H1 (cell line): ENCODE measurements around the gene TBC1D22A. TPM values are rescaled to one million over a fixed set of nuclear protein-coding genes. Genes with fewer than 3 reads are reported as not detected.

Experiments
- CTCF ChIA-PET: fragments of 300-600 bp; sonication (Branson Sonifier 250); formaldehyde crosslinking; loops from one replicate; lab custom pipeline; 2021; ENCODE audit not compliant: partially characterized antibody; lab: Charles Lee
- POLR2A ChIA-PET: fragments of 300-600 bp; sonication (Branson Sonifier 250); formaldehyde crosslinking; loops from one replicate; lab custom pipeline; 2021; ENCODE audit warnings: inconsistent platforms; ENCODE audit not compliant: partially characterized antibody; lab: Charles Lee
- DNase-seq, 2 experiments: peaks; one replicate each; pipeline versions ENCODE4 v3.0.0 to v3.0.0-alpha.2; 2010 to 2022; ENCODE audit warnings: low spot score in 2 of 2, low read depth in 1 of 2, mixed read lengths in 1 of 2
- FAIRE-seq: peaks from 2 replicates; lab custom pipeline; 2011; peaks lifted over from hg19 to GRCh38; lab: Jason Lieb, UNC
- H2AFZ ChIP-seq: 2 replicates; pipeline ENCODE4 v1.8.1; 2012; ENCODE audit warnings: low read length, inconsistent platforms
- H2AK5ac ChIP-seq: 2 replicates; pipeline ENCODE4 v1.6.1; 2013; ENCODE audit warnings: low read depth, low read length
- H2BK120ac ChIP-seq: replicated peaks from 2 replicates; pipeline ENCODE3; 2013; ENCODE audit warnings: low read depth, low read length, inconsistent platforms
- H2BK12ac ChIP-seq: 2 replicates; pipeline ENCODE4 v1.6.1; 2013; ENCODE audit warnings: low read depth, low read length
- H2BK15ac ChIP-seq: 2 replicates; pipeline ENCODE4 v1.6.1; 2013; ENCODE audit warnings: low read length
- H2BK20ac ChIP-seq: 2 replicates; pipeline ENCODE4 v1.6.1; 2013; ENCODE audit warnings: low read length
- H2BK5ac ChIP-seq: 2 replicates; pipeline ENCODE4 v1.6.1; 2013; ENCODE audit warnings: low read depth, low read length
- H3K14ac ChIP-seq: 2 replicates; pipeline ENCODE4 v1.6.1; 2013; ENCODE audit warnings: inconsistent platforms; ENCODE audit not compliant: insufficient read length
- H3K18ac ChIP-seq: 2 replicates; pipeline ENCODE4 v1.6.1; 2013; ENCODE audit warnings: low read length; ENCODE audit errors: extremely low read depth
- H3K23ac ChIP-seq: 2 replicates; pipeline ENCODE4 v1.6.1; 2013; ENCODE audit warnings: inconsistent platforms; ENCODE audit not compliant: insufficient read length
- H3K23me2 ChIP-seq: 2 replicates; pipeline ENCODE4 v1.6.1; 2013; ENCODE audit warnings: low read depth, low read length
- H3K27ac ChIP-seq: 2 replicates; pipeline ENCODE4 v1.6.1; 2011; ENCODE audit warnings: low read depth, low read length, inconsistent platforms
- H3K27me3 ChIP-seq, 4 experiments: replicated peaks in 1 of 4; 1 replicate in 1 of 4; 2 replicates in 3 of 4; pipeline versions ENCODE4 v1.6.1 to v1.8.1; 2011 to 2013; ENCODE audit warnings: low read length in 3 of 4, mild to moderate bottlenecking in 3 of 4, inconsistent platforms in 2 of 4, mixed read lengths in 2 of 4, moderate library complexity in 1 of 4; ENCODE audit not compliant: control insufficient read depth in 3 of 4, insufficient read depth in 3 of 4; ENCODE audit errors: extremely low read depth in 1 of 4
- H3K36me3 ChIP-seq, 4 experiments: 2 replicates each; pipeline versions ENCODE4 v1.6.1 to v1.8.1; 2011 to 2013; ENCODE audit warnings: mild to moderate bottlenecking in 4 of 4, low read length in 3 of 4, moderate library complexity in 2 of 4, control low read depth in 1 of 4, inconsistent platforms in 1 of 4; ENCODE audit not compliant: insufficient read depth in 4 of 4, control insufficient read depth in 2 of 4
- H3K4ac ChIP-seq: replicated peaks from 2 replicates; pipeline ENCODE3; 2013; ENCODE audit warnings: low read length, low read depth, mixed read lengths, inconsistent platforms; ENCODE audit not compliant: insufficient read length
- H3K4me1 ChIP-seq, 4 experiments: replicated peaks in 1 of 4; 1 replicate in 1 of 4; 2 replicates in 3 of 4; pipeline versions ENCODE4 v1.6.1 to v1.8.1; 2011 to 2013; ENCODE audit warnings: low read length in 3 of 4, inconsistent platforms in 2 of 4, mixed read lengths in 1 of 4; ENCODE audit not compliant: insufficient read depth in 4 of 4, control insufficient read depth in 3 of 4
- H3K4me2 ChIP-seq, 2 experiments: 2 replicates each; pipeline versions ENCODE4 v1.6.1 to v1.8.1; 2011 to 2013; ENCODE audit warnings: low read depth in 2 of 2, low read length in 2 of 2, control low read depth in 1 of 2, inconsistent platforms in 1 of 2, mild to moderate bottlenecking in 1 of 2; ENCODE audit not compliant: insufficient read depth in 1 of 2
- H3K4me3 ChIP-seq, 4 experiments: fragments of 200-600, 300-600 bp in 1 of 4; sonication (generic), shearing (Covaris generic), sonication (Bioruptor Twin) in 1 of 4; 2 replicates each; pipeline versions ENCODE4 v1.5.1 to v1.8.1; 2011 to 2016; ENCODE audit warnings: low read length in 4 of 4, low read depth in 3 of 4, control low read depth in 2 of 4, inconsistent platforms in 2 of 4, mild to moderate bottlenecking in 2 of 4, mixed read lengths in 1 of 4, moderate library complexity in 1 of 4; ENCODE audit not compliant: insufficient read depth in 2 of 4; ENCODE audit errors: extremely low read depth in 1 of 4
- H3K56ac ChIP-seq: replicated peaks from 2 replicates; pipeline ENCODE3; 2013; ENCODE audit warnings: low read depth, mild to moderate bottlenecking, mixed read lengths, low read length, inconsistent platforms; ENCODE audit not compliant: insufficient read length
- H3K79me1 ChIP-seq: 2 replicates; pipeline ENCODE4 v1.6.1; 2013; ENCODE audit warnings: low read depth, low read length, control low read depth
- H3K79me2 ChIP-seq, 2 experiments: 2 replicates each; pipeline versions ENCODE4 v1.6.1 to v1.8.1; 2012 to 2013; ENCODE audit warnings: low read length in 2 of 2, mild to moderate bottlenecking in 2 of 2, inconsistent platforms in 1 of 2; ENCODE audit not compliant: insufficient read depth in 2 of 2, control insufficient read depth in 1 of 2
- H3K9ac ChIP-seq, 4 experiments: replicated peaks in 1 of 4; 1 replicate in 1 of 4; 2 replicates in 3 of 4; pipeline versions ENCODE4 v1.6.1 to v1.8.1; 2011 to 2013; ENCODE audit warnings: low read depth in 3 of 4, low read length in 3 of 4, control low read depth in 2 of 4, mild to moderate bottlenecking in 2 of 4, moderate library complexity in 2 of 4, inconsistent platforms in 1 of 4; ENCODE audit errors: extremely low read depth in 1 of 4
- H3K9me3 ChIP-seq, 2 experiments: 2 replicates each; pipeline versions ENCODE4 v1.6.1 to v1.8.1; 2012 to 2013; ENCODE audit warnings: mild to moderate bottlenecking in 2 of 2, moderate library complexity in 2 of 2, control low read depth in 1 of 2, inconsistent platforms in 1 of 2, low read depth in 1 of 2, low read length in 1 of 2, mixed read lengths in 1 of 2; ENCODE audit not compliant: insufficient read depth in 2 of 2
- H4K20me1 ChIP-seq, 2 experiments: replicated peaks in 1 of 2; 2 replicates each; pipeline versions ENCODE3 to v1.8.1; 2011 to 2013; ENCODE audit warnings: inconsistent platforms in 2 of 2, low read length in 2 of 2, mild to moderate bottlenecking in 1 of 2; ENCODE audit not compliant: insufficient read depth in 2 of 2, control insufficient read depth in 1 of 2
- H4K5ac ChIP-seq: 2 replicates; pipeline ENCODE4 v1.6.1; 2013; ENCODE audit warnings: low read length, low read depth, mixed read lengths, inconsistent platforms; ENCODE audit not compliant: insufficient read length
- H4K8ac ChIP-seq: 2 replicates; pipeline ENCODE4 v1.8.0; 2013; ENCODE audit warnings: mild to moderate bottlenecking, moderate library complexity, low read length, inconsistent platforms; ENCODE audit not compliant: insufficient read depth; ENCODE audit errors: extremely low read depth
- H4K91ac ChIP-seq: replicated peaks from 2 replicates; pipeline ENCODE3; 2013; ENCODE audit warnings: low read length, mixed read lengths, inconsistent platforms; ENCODE audit not compliant: insufficient read length
- BACH1 ChIP-seq: IDR thresholded peaks from 2 replicates; pipeline ENCODE4 v1.6.1; 2012; ENCODE audit warnings: low read length, improper control_type of control experiment
- BCL11A ChIP-seq, 2 experiments: IDR thresholded peaks; one replicate each; pipeline ENCODE4 v1.6.1; 2011; ENCODE audit warnings: low read depth in 2 of 2, low read length in 2 of 2, mild to moderate bottlenecking in 2 of 2
- EP300 ChIP-seq, 2 experiments: IDR thresholded peaks; 1 replicate in 1 of 2; 2 replicates in 1 of 2; pipeline ENCODE4 v1.6.1; 2011 to 2012; ENCODE audit warnings: low read depth in 2 of 2, low read length in 2 of 2, mild to moderate bottlenecking in 2 of 2, borderline replicate concordance in 1 of 2, inconsistent platforms in 1 of 2, moderate library complexity in 1 of 2
- NRF1 ChIP-seq: IDR thresholded peaks from 2 replicates; pipeline ENCODE4 v1.6.1; 2011; ENCODE audit warnings: mild to moderate bottlenecking, low read depth, low read length, improper control_type of control experiment
- POU5F1 ChIP-seq: IDR thresholded peaks from 2 replicates; pipeline ENCODE4 v1.6.1; 2011; ENCODE audit warnings: low read depth, mild to moderate bottlenecking, low read length, moderate library complexity
- SP4 ChIP-seq: IDR thresholded peaks from 2 replicates; pipeline ENCODE4 v1.6.1; 2012; ENCODE audit warnings: low read length, inconsistent platforms
- SRF ChIP-seq: IDR thresholded peaks from 2 replicates; pipeline ENCODE4 v1.6.1; 2011; ENCODE audit warnings: mild to moderate bottlenecking, low read depth, low read length, moderate library complexity
- YY1 ChIP-seq: IDR thresholded peaks from 2 replicates; pipeline ENCODE4 v1.6.1; 2011; ENCODE audit warnings: low read depth, mild to moderate bottlenecking, low read length
- WGBS, 2 experiments: shearing (Covaris generic) in 1 of 2; methylation state at CpG; one replicate each; pipeline versions ENCODE4 v1.1.6 to v1.1.7; 2013 to 2015; ENCODE audit warnings: low lambda C conversion rate in 2 of 2, mixed read lengths in 2 of 2, inconsistent platforms in 1 of 2, low coverage in 1 of 2, missing lambda C conversion rate in 1 of 2; ENCODE audit not compliant: insufficient replicate concordance in 2 of 2, insufficient coverage in 1 of 2, insufficient read length in 1 of 2; ENCODE audit errors: extremely low coverage in 1 of 2, missing lambda C conversion rate in 1 of 2; 5-methylcytosine and 5-hydroxymethylcytosine counted together
- polyA plus RNA-seq, 7 experiments: library from polyadenylated mRNA; depleted of rRNA in 3 of 7; stranded (reverse) in 5 of 7; unstranded in 2 of 7; fragments of >200 nt in 5 of 7; fragments of 200-250 nt in 2 of 7; gene quantifications; 1 replicate in 5 of 7; 2 replicates in 1 of 7; 4 replicates in 1 of 7; pipeline versions ENCODE4 v1.2.1 to v1.2.3, GENCODE V29; 2011 to 2013; ENCODE audit warnings: missing spikeins in 2 of 7, mixed read lengths in 2 of 7
- total RNA-seq: library from RNA; stranded (reverse); fragmentation: NEBNext Ultra II Directional; extraction: Animal tissue kit (Norgen Biotek cat#: 25700); gene quantifications from 2 replicates; pipeline ENCODE4 v1.2.1, GENCODE V29; 2021

Gene TBC1D22A
- total and polyA plus RNA-seq, 2 of the 8 experiments (the other 6 are each of a cell fraction or from before 2014, with no cell fraction given): 11.9 to 18.4 TPM

DNA sequence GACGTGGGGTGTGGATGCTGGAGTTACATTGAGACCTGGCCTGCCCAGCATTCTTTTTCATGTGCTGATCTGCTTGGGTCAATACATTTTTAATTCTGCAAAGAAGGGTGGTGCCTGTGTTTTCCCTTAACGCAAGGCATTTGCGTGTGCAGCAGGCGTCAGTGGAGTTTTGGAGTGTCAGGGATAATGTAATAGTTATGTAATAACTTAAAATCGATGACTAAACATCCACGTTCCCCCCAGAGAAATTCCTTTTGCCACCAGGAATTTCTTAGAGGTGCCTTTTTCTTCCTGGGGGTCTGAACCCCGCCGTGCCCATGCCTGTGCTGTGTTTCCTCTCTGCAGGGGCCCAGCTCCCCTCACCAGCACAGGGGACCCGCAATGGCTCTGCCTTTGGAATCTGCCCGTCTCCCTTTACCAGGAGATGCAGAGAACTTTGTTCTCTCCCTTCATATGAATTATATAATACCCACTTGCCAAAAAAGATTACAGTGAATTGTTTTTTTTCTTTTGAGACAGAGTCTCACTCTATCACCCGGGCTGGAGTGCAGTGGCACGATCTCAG, 62.6 kb downstream of the TBC1D22A start:
- H3K4me2 ChIP-seq: no peak overlapping the region
- ChIA-PET CTCF (interaction anchor here (1.2 to 2.5 kb wide), 4 partner anchors 8 to 233 kb away, joined by 3 to 13 read pairs (median 8); no protein-coding TSS in a partner anchor), POLR2A (no interaction called here)
- no peaks in the 10 kb centered on the region for H3K36me3 ChIP-seq
- H3K9me3 ChIP-seq: no peaks in the 10 kb centered on the region
- H2BK5ac ChIP-seq: no peak overlapping the region
- H2BK120ac ChIP-seq: no peak overlapping the region
- peak in 1 of 2 experiments; percentile 27 for DNase-seq
- H3K27me3 ChIP-seq: no peaks in the 10 kb centered on the region; a peak in 1 of 7 replicates
- no peak overlapping the region for H2BK20ac ChIP-seq
- H3K23ac ChIP-seq: no peak overlapping the region
- H3K79me1 ChIP-seq: peaks cover 8% of the 10 kb centered on the region
- H3K4me3 ChIP-seq: no peak overlapping the region
- no peak overlapping the region for H3K18ac ChIP-seq
- H3K14ac ChIP-seq: no peak overlapping the region
- H3K4ac ChIP-seq: no peak overlapping the region
- no peak overlapping the region for H3K56ac ChIP-seq
- H3K23me2 ChIP-seq: 0 out of 2 replicates have a peak, but pooled peaks cover 3% of the 10 kb centered on the region
- peaks cover 0 to 8% (median 3%) of the 10 kb centered on the region in 4 experiments; a peak in 3 of 7 replicates for H3K4me1 ChIP-seq
- peaks cover 3 to 8% of the 10 kb centered on the region in 2 experiments for H4K20me1 ChIP-seq
- no peak overlapping the region for H4K5ac ChIP-seq
- H4K8ac ChIP-seq: no peak overlapping the region
- no peak overlapping the region for H2AFZ ChIP-seq
- H2BK12ac ChIP-seq: no peak overlapping the region
- FAIRE-seq: no peak
- no peak overlapping the region for H4K91ac ChIP-seq
- WGBS, 2 experiments: 85% methylated on average over 12 of the region's 12 CpGs; no CpG with 5 or more reads in 1 of the 2 experiments
- H2BK15ac ChIP-seq: no peak overlapping the region
- no peak overlapping the region for H3K9ac ChIP-seq
- peaks cover 0 to 5% of the 10 kb centered on the region in 2 experiments; a peak in 1 of 4 replicates for H3K79me2 ChIP-seq
- no peak overlapping the region for H2AK5ac ChIP-seq
- H3K27ac ChIP-seq: no peak overlapping the region
- no peak for TF ChIP-seq POU5F1
- TF ChIP-seq SRF: no peak
- TF ChIP-seq EP300 (IDR thresholded peaks at IDR 0.05; ENCODE audit: borderline replicate concordance in 1 of 2, low read depth in 2 of 2, low read length in 2 of 2): no peak
- TF ChIP-seq BACH1: no peak
- TF ChIP-seq BCL11A (IDR thresholded peaks at IDR 0.05; ENCODE audit: low read depth in 2 of 2, low read length in 2 of 2): no peak
- TF ChIP-seq YY1: no peak
- no peak for TF ChIP-seq SP4
- no peak for TF ChIP-seq NRF1
